ENCODE data around the gene TGM3.
"Not testable (repeated sequence)": the region's sequence is repeated elsewhere in the genome, so short reads cannot be mapped to it uniquely, and the experiment has no call there.

TGM3 gene

GRCh38 chr20:2295886-2296515, at the start of gene TGM3:
Gene TGM3 (plus strand): TSS chr20:2296001. CDS start chr20:2296064, 63 bp downstream.
- no peak for DNase-seq

- DNase-seq: no peak
Observed at GRCh38 chr20:2246069-2246491, 49.7 kb upstream of the TGM3 start.

GRCh38 chr20:2248837-2249236, 47.0 kb upstream of the TGM3 start:
- DNase-seq: no peak

GRCh38 chr20:2249935-2250334, 45.9 kb upstream of the TGM3 start:
- no peak for DNase-seq

GRCh38 chr20:2252419-2252997, 43.3 kb upstream of the TGM3 start:
- no peak for DNase-seq

GRCh38 chr20:2253256-2253655, 42.5 kb upstream of the TGM3 start:
- DNase-seq: no peak

- DNase-seq: no peak
Observed at GRCh38 chr20:2254333-2254732, 41.5 kb upstream of the TGM3 start.

GRCh38 chr20:2255926-2256531, 39.8 kb upstream of the TGM3 start:
- no peak for DNase-seq

- DNase-seq: no peak
Observed at GRCh38 chr20:2259731-2260130, 36.1 kb upstream of the TGM3 start.

GRCh38 chr20:2260250-2260649, 35.6 kb upstream of the TGM3 start:
- DNase-seq: no peak

- DNase-seq: no peak
Observed at GRCh38 chr20:2261046-2261485, 34.7 kb upstream of the TGM3 start.

- DNase-seq: no peak
Observed at GRCh38 chr20:2261629-2262028, 34.2 kb upstream of the TGM3 start.

- no peak for DNase-seq
Observed at GRCh38 chr20:2264118-2264517, 31.7 kb upstream of the TGM3 start.

- not testable (repeated sequence) for DNase-seq
Observed at GRCh38 chr20:2264621-2265374, 31.0 kb upstream of the TGM3 start.

- DNase-seq: no peak
Observed at GRCh38 chr20:2273634-2274302, 22.0 kb upstream of the TGM3 start.

- no peak for DNase-seq
Observed at GRCh38 chr20:2276015-2276414, 19.8 kb upstream of the TGM3 start.

GRCh38 chr20:2279253-2279779, 16.5 kb upstream of the TGM3 start:
- no peak for DNase-seq

GRCh38 chr20:2280082-2280481, 15.7 kb upstream of the TGM3 start:
- DNase-seq: no peak

- DNase-seq: no peak
Observed at GRCh38 chr20:2281563-2281962, 14.2 kb upstream of the TGM3 start.

GRCh38 chr20:2282181-2282580, 13.6 kb upstream of the TGM3 start:
- no peak for DNase-seq

- no peak for DNase-seq
Observed at GRCh38 chr20:2283706-2284423, 11.9 kb upstream of the TGM3 start.

- no peak for DNase-seq
Observed at GRCh38 chr20:2285193-2285592, 10.6 kb upstream of the TGM3 start.

All from activated T-cell treated with anti-CD3 and anti-CD28 coated beads for 4 hours (primary cell).